ENCODE measurements around the gene CACNA1G. TPM values are rescaled to one million over a fixed set of nuclear protein-coding genes. Genes with fewer than 3 reads are reported as not detected.

Gene CACNA1G
- total and polyA plus RNA-seq, 9 of the 15 experiments (the other 6 are each of a cell fraction or from before 2014, with no cell fraction given): 0.01 TPM; not detected in 8

DNA sequence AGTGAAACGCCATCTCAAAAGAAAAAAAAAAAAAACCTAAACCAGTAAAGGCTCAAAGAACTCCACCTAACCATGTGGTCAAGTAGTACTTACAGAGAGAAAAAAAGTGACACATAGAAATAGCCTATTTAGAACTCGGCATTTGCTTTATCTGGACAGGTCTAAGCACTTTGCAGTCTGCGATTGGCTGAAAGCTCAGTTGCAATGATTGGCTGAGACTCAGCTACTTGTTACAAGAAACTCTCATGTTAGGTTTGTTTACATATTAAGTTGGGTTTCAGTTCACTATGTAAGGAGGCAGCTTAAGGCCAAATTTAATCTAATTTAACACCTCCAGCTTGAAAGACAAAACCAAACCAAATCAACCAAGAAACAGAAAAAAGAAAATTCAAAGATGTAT lies 93.2 kb downstream of the CACNA1G start:
- no peak overlapping the region for H3K27ac ChIP-seq (ENCODE audit: extremely low read depth, low read depth, low read length)
- 18% methylated on average over 2 of the region's 3 CpGs for WGBS (ENCODE audit: insufficient coverage, low coverage, missing lambda C conversion rate)
- H3K79me2 ChIP-seq (ENCODE audit: control insufficient read depth, insufficient read depth, low read length): no peaks in the 10 kb centered on the region
- POLR2A ChIA-PET: interaction anchor here (0.6 to 1.3 kb wide), 3 partner anchors 15 to 165 kb away, joined by 3 read pairs; no protein-coding TSS in a partner anchor
- no peak for ATAC-seq
- peaks cover 5 to 8% of the 10 kb centered on the region in 2 experiments; a peak in 4 of 5 replicates for H3K4me1 ChIP-seq (replicated peaks in 1 of 2; ENCODE audit: control insufficient read depth in 2 of 2, insufficient read depth in 2 of 2, low read length in 2 of 2)
- H3K4me3 ChIP-seq: no peak overlapping the region
- no peak overlapping the region for H3K4me2 ChIP-seq (ENCODE audit: insufficient read depth, low read length)
- H3K27me3 ChIP-seq (ENCODE audit: control insufficient read depth in 2 of 2, insufficient read depth in 2 of 2, low read length in 2 of 2): no peaks in the 10 kb centered on the region
- DNase-seq (ENCODE audit: extremely low read depth in 1 of 4, low spot score in 3 of 4): no peak
- no peaks in the 10 kb centered on the region for H4K20me1 ChIP-seq (replicated peaks; ENCODE audit: control insufficient read depth, insufficient read depth, low read length)
- H3K9me1 ChIP-seq (ENCODE audit: control insufficient read depth, insufficient read depth, low read length): no peaks in the 10 kb centered on the region
- BruUV-seq (replicated peaks): no TSS peak
- no peaks in the 10 kb centered on the region for H3K36me3 ChIP-seq (ENCODE audit: control insufficient read depth, insufficient read depth, low read length)
- no peak overlapping the region for H2AFZ ChIP-seq (ENCODE audit: low read depth, low read length)
- intact Hi-C loops (cut with micrococcal nuclease): no loop called here
- FAIRE-seq: no peak
- in situ Hi-C loops (cut with MboI): no loop called here
- CTCF ChIA-PET (ENCODE audit: low intra/inter-chr PET ratio): no interaction called here
- H3K9me3 ChIP-seq (replicated peaks; ENCODE audit: control insufficient read depth, insufficient read depth, low read depth, low read length): peaks cover 4% of the 10 kb centered on the region; the same call in 1 of the 2 replicates
- H3K9ac ChIP-seq (ENCODE audit: insufficient read depth in 1 of 2, low read depth in 2 of 2, low read length in 2 of 2): no peak overlapping the region
- TF ChIP-seq, protein P1, sequence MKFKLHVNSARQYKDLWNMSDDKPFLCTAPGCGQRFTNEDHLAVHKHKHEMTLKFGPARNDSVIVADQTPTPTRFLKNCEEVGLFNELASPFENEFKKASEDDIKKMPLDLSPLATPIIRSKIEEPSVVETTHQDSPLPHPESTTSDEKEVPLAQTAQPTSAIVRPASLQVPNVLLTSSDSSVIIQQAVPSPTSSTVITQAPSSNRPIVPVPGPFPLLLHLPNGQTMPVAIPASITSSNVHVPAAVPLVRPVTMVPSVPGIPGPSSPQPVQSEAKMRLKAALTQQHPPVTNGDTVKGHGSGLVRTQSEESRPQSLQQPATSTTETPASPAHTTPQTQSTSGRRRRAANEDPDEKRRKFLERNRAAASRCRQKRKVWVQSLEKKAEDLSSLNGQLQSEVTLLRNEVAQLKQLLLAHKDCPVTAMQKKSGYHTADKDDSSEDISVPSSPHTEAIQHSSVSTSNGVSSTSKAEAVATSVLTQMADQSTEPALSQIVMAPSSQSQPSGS (CRISPR knock-in tag; IDR thresholded peaks at IDR 0.05): no peak
- TF ChIP-seq TAF15 (IDR thresholded peaks at IDR 0.05; ENCODE audit: low read depth, low read length) (no peak), SMARCE1 (IDR thresholded peaks at IDR 0.05) (no peak), HMBOX1 (IDR thresholded peaks at IDR 0.05) (no peak), TOE1 (IDR thresholded peaks at IDR 0.05; ENCODE audit: borderline replicate concordance) (no peak), TOE1 (CRISPR knock-in tag; IDR thresholded peaks at IDR 0.05; ENCODE audit: borderline replicate concordance, low read depth) (no peak), KLF6 (CRISPR knock-in tag; IDR thresholded peaks at IDR 0.05; ENCODE audit: borderline replicate concordance) (no peak), NFIC (IDR thresholded peaks at IDR 0.05) (no peak), ZKSCAN1 (IDR thresholded peaks at IDR 0.05; ENCODE audit: low read depth, low read length) (no peak), STAG1 (CRISPR knock-in tag; IDR thresholded peaks at IDR 0.05; ENCODE audit: borderline replicate concordance) (no peak), ZNF436 (CRISPR knock-in tag; IDR thresholded peaks at IDR 0.05) (no peak)
- TF ChIP-seq, protein P2, sequence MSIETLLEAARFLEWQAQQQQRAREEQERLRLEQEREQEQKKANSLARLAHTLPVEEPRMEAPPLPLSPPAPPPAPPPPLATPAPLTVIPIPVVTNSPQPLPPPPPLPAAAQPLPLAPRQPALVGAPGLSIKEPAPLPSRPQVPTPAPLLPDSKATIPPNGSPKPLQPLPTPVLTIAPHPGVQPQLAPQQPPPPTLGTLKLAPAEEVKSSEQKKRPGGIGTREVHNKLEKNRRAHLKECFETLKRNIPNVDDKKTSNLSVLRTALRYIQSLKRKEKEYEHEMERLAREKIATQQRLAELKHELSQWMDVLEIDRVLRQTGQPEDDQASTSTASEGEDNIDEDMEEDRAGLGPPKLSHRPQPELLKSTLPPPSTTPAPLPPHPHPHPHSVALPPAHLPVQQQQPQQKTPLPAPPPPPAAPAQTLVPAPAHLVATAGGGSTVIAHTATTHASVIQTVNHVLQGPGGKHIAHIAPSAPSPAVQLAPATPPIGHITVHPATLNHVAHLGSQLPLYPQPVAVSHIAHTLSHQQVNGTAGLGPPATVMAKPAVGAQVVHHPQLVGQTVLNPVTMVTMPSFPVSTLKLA (conservative IDR thresholded peaks at IDR 0.05): no peak
- TF ChIP-seq, protein P3, sequence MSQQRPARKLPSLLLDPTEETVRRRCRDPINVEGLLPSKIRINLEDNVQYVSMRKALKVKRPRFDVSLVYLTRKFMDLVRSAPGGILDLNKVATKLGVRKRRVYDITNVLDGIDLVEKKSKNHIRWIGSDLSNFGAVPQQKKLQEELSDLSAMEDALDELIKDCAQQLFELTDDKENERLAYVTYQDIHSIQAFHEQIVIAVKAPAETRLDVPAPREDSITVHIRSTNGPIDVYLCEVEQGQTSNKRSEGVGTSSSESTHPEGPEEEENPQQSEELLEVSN (IDR thresholded peaks at IDR 0.05; ENCODE audit: borderline replicate concordance in 1 of 2, extremely low read depth in 1 of 2, insufficient read depth in 1 of 2, insufficient read length in 1 of 2, low read depth in 1 of 2, low read length in 1 of 2, poor library complexity in 1 of 2, severe bottlenecking in 1 of 2): no peak
